ENCODE measurements around the gene DENND2A.

DNA sequence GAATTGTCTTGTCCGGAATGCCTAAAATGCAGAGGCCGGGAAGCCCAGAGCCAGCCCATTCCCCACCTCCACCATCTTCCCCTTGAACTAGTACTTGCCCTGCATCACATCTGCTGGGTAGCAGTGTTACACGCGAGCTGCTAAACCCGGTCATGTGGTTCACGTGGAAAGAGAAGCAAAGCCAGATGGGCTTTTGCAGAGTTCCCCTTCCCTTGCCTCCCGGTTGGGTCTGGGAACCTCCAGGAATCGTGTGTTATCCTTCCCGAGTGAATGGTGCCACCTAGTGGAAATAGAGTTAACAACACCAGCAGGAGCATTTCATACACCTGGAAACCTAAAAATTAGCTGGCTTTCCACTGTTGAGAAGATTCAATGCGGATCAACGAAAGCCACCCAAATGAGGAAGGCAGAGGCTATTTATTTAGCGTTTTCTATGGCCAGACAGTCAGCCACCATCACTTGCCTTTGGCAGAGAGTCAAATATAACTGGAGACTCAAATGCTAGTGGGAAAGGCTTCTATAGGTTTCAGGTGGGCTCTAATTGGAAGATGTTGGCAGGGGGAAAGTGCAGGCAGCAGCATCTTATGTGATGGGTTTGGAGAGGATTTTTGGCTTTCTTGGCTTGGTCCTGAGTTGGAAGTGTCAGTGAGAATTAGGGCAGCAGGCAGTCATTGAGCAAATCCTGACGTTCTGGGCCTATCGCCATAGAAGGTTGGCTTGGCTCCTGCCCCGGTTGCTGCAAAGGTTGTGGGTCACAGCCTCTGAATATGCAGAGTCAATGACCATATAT, 12.9 kb upstream of the DENND2A start:
- TF ChIP-seq EP300 (IDR thresholded peaks at IDR 0.05; ENCODE audit: borderline replicate concordance) (no peak), CEBPB (IDR thresholded peaks at IDR 0.05) (no peak), CREB1 (IDR thresholded peaks at IDR 0.05; ENCODE audit: low read depth) (no peak), RAD21 (IDR thresholded peaks at IDR 0.05; ENCODE audit: low read depth) (peak; percentile 98), REST (IDR thresholded peaks at IDR 0.05; ENCODE audit: low read depth) (no peak), TAF1 (IDR thresholded peaks at IDR 0.05; ENCODE audit: low read depth) (no peak), EGR1 (IDR thresholded peaks at IDR 0.05) (no peak), ZBTB7A (IDR thresholded peaks at IDR 0.05; ENCODE audit: low read depth) (no peak), NFIC (IDR thresholded peaks at IDR 0.05) (no peak)
